ACHN (cell line): ENCODE results near the gene RNF126.
"Not testable (repeated sequence)": the region's sequence is repeated elsewhere in the genome, so short reads cannot be mapped to it uniquely, and the experiment has no call there.

Experiments used
- DNase-seq: peaks from one replicate; pipeline ENCODE4 v3.0.0-alpha.2; 2015
- in situ Hi-C: cut with HindIII; loops from 2 replicates; pipeline ENCODE4 v1.10.0; 2017; ENCODE audit warnings: low sequenced_read_pairs, low pct_ligation_motif_present, low pct_unique_long_range_greater_than_20kb

RNF126 gene

DNA sequence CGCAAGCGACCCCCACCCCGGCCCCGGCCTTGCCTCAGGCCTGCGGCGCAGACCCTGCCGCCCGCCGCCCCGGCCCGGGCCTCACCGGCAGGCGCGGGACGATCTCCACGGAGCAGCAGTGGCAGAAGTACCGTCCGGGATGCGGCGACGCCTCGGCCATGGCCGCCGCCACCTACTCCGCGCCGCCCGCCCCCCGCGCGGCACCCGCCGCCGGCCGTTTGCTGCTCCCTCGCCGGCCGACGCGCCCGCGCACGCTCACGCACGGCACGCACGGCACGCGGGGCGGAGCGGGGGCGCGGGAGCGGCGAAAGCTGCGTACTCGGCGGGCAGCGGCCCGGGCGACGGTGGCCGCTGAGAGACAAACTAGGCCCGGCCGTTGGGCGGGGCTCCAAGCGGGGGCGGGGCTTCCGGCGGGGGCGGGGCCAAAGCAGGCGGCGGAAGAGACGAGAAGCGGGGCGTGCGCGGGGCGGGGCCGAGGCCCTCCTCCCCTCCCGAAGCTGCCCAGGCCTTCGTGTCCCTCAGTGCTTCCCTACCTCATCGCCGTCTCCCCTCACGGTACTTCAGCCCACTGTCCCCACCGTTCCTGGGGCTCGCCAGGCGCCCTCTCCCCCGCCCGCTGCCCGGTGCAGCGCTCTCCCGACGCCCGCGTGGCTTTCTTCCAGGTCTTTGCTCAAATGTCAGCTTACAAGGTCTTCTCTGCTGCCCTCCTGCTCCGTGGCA, at the start of gene RNF126:
RNF126 (minus strand) TSS at position 253 of the 720 bp plus-strand sequence; CDS start at position 160, 93 bp downstream.
- in situ Hi-C loops, result no loop called here
- peak; percentile 84 for DNase-seq

DNA sequence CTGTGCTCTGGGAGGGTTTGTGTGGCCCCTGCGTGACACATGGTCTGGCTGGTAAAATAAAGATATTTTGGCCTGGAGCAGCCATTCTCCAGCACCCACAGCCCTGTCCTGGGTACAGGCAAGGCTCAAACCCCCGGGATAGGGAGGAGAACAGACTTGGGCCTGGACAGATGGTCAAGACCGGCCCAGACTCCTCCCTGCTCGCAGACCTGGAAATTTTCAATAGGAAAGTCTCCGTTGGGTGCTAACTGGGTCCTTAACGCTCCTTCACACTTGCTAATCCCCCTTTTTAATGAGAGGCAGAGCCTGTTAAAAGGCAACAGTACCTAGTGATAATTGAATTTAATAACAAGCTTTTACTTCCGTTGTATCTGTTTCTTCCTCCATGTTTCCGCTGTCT, 48.2 kb upstream of the RNF126 start:
- in situ Hi-C loops, result no loop called here
- no peak for DNase-seq

DNA sequence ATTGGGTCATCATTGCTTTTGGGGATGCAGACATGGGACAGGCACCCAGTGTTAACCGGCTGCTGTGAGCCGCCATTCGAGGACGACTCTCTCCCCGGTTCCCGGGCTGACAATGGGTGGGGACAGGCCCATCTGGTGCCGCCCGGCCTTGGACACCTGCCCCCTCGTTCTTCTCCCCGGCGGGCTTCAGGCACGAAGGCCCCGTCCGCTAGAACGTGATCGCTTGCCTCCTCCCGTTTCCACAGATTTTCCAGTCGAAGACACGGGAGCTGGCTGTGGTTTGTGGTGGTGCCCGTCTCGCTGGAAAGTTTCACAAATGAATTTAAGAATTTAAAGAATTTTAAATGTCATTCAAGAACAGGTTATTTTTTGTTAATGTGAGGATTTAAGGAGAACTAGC, 47.8 kb upstream of the RNF126 start:
- no peak for DNase-seq
- in situ Hi-C loops, result no loop called here

GRCh38 chr19:709965-710571, 47.1 kb upstream of the RNF126 start:
- in situ Hi-C loops, result no loop called here
- no peak for DNase-seq

- DNase-seq, result no peak
- in situ Hi-C loops, result no loop called here
These were observed 46.4 kb upstream of the RNF126 start for GRCh38 chr19:709196-709964.

- in situ Hi-C loops, result no loop called here
- DNase-seq, result peak; percentile 22
These were observed 45.4 kb upstream of the RNF126 start, which contains the start of gene PALM for GRCh38 chr19:708154-709143. Gene PALM (plus strand): TSS chr19:708935. CDS start chr19:709147, 212 bp downstream.

DNA sequence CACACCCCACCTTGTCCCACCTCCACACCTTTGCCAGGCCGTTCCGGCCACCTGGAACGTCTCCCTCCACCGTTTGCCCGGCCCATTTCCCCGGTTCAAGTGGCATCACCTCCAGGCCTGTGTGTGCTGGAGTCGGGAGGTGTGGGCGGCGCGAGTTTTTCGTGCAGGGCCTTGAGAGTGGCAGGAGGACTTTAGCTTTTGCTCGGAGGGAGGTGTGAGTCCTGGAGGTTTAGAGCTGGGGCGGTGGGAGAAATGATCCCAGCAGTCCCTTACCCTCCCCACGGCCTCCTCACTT, 41.4 kb upstream of the RNF126 start:
- in situ Hi-C loops, result no loop called here
- no peak for DNase-seq

DNA sequence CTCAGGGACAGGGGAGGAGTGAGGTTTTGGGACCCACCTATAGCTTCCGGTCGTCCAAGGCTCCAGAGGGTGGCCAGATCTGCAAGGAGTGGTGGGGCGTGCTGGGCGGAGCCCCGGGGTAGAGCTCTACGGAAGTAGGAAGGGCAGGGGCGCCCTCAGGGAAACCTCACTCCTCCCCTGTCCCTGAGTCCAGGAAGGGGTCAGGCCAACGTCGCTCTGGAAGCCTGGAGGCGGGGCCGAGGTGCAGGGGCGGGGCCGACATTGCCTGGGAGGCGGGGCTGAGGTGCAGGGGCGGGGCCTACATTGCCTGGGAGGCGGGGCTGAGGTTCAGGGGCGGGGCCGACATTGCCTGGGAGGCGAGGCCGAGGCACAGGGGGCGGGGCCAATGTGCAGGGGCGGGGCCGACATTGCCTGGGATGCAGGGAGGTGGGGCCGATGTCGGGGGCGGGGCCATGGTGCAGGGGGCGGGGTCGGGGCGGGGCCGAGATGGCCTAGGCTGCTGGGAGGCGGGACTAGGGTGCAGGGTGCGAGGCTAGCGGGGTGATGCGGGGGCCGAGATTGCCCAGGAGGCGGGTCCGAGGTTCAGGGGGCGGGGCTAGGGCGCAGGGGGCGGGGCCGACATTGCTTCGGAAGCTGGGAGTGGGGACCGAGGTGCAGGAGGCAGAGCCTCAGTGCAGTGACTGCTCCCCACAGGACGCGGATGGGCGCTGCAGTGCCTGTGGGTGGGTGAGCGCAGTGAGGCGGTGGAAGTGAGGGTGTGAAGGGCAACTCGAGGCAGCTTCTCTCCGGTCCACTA, 40.8 kb upstream of the RNF126 start:
- in situ Hi-C loops, result no loop called here
- DNase-seq, result no peak

- DNase-seq, result no peak
These were observed 40.3 kb upstream of the RNF126 start for GRCh38 chr19:703329-703650.

GRCh38 chr19:702847-703246, 39.8 kb upstream of the RNF126 start:
- in situ Hi-C loops, DNase-seq: not testable (repeated sequence)

More at GRCh38 chr19:703329-703650, 40.3 kb upstream of the RNF126 start:
- in situ Hi-C loops, result no loop called here

GRCh38 chr19:699885-700284, 36.9 kb upstream of the RNF126 start:
- in situ Hi-C loops, DNase-seq: not testable (repeated sequence)

DNA sequence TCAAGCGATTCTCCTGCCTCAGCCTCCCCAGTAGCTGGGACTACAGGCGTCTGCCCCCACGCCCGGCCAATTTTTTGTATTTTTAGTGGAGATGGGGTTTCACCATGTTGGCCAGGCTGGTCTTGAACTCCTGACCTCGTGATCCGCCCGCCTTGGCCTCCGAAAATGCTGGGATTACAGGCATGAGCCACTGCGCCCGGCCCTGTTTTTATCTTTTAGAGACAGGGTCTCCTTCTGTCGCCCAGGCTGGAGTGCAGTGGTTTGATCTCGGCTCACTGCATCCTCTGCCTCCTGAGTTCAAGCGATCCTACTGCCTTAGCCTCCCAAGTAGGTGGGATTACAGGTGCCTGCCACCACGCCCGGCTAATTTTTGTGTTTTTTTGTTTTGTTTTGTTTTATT, 35.5 kb upstream of the RNF126 start:
- DNase-seq, in situ Hi-C loops: not testable (repeated sequence)

DNA sequence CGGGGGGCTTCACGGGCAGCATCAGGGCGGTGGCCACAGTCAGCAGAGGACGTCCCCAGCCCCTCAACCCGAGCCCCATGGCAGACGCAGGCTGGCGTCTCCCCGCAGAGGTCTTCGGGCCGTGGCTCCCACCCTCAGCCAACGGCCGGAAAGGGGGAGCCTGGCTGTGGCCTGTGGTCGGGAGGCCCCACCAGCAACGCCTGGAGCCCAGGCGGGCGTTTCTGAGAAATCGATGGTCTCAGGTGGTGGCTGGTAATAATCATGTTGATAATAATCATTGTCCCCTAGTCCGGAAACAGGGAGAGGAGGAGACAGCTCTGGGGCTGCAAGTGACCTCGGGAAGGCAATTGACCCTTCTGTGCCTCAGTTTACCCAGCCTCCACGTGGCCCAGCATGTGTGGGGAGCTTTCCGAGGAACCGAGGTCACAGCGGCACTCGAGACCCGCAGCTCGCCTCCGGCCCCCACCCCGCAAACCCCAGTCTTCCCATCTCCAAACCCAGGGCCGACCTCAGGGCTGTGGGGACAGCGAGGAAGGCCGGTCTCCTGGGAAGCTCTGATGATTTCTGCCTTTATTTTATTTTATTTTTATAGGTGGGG, 32.4 kb upstream of the RNF126 start, which contains the start of gene PRSS57:
PRSS57 (minus strand) TSS at position 101 of the 598 bp plus-strand sequence; CDS start at position 79, 22 bp downstream.
- no peak for DNase-seq
- in situ Hi-C loops, result no loop called here

DNA sequence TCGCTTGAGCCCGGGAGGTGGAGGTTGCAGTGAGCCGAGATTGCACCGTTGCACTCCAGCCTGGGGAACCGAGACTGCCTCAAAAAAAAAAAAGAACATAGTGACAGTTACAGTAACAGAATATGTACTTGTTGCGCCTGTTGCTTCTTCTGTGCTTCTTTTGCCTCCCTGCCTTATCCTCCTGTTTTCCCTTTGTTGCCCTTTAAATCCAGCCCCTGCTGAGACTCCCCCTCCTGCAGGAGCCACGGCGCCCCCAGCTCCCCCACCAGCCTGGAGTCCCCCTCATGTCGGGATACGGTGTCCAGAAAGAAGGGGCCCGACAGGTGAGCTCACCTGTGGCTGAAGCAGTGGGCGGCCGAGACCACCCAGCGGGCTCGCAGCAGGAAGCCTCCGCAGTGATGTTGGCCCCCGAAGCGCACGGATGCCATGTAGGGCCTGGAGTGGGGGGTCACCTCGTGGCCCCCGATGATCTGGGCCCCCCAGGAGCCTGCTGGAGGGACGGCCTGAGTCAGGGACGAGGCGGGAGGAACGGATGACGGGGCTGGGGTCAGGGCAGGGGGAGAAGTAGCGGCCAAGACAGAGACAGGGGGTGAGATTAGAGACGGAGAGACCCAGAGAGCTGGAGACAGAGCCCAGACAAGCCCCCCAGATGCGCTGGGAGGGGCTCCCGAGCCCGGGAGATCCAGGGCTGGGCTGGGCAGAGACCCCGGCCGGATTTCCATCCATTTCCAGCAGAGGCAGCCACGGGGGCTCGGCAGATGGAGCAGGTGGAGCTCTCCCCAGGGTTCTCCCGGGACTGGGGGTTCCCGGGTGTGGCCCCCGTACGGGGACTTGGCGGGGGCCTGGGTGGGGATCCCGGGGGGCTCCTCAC, 31.7 kb upstream of the RNF126 start:
- no peak for DNase-seq
- in situ Hi-C loops, result no loop called here

GRCh38 chr19:690203-690602, 27.2 kb upstream of the RNF126 start:
- in situ Hi-C loops, result no loop called here
- no peak for DNase-seq

GRCh38 chr19:688992-689391, 26.0 kb upstream of the RNF126 start:
- in situ Hi-C loops, result no loop called here
- no peak for DNase-seq

DNA sequence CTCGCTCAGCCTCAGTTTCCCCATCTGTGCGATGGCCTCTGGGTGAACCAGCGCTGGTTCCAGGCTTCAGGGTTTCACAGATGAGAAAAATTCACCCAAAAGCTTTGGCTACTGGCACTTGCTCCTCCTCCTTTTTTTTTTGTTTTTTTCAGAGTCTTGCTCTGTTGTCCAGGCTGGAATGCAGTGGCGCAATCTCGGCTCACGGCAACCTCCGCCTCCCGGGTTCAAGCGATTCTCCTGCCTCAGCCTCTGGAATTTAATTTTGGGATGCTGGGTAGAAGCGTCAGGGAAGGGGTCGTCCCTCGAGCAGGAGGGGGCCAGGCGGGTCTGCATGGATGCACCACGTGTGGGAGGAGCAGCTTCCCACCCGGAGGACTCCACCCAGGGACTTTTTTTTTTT, 25.2 kb upstream of the RNF126 start:
- in situ Hi-C loops, result no loop called here
- no peak for DNase-seq
